NCI-H2196 treated with DMSO at 0.1 percent for 48 hours (cell line): ENCODE data around the gene VASP.
"Not testable (repeated sequence)": the region's sequence is repeated elsewhere in the genome, so short reads cannot be mapped to it uniquely, and the experiment has no call there.

Source experiments
- DNase-seq: peaks from one replicate; lab custom pipeline; 2025; ENCODE audit not compliant: unreplicated experiment; lab: John Stamatoyannopoulos, UW

The VASP gene

GRCh38 chr19:45496349-45496953 is 10.8 kb upstream of the VASP start:
- DNase-seq = no peak

DNA sequence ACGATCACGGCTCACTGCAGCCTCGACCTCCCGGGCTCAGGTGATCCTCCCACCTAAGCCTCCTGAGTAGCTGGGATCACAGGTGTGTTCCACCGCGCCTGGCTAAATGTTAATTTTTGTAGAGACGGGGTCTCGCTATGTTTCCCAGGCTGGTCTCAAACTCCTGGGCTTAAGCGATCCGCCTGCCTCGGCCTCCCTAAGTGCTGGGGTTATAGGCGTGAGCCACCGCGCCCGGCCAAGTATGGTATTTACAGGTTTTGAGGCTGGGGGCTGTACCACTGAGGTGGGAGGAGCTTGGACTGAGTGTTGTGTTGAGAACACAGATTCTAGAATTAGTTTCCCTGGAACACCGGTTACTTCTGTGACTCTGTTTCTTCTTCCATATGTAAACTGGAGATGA is 9.5 kb upstream of the VASP start:
- no peak for DNase-seq

- no peak for DNase-seq
These were observed 8.7 kb upstream of the VASP start, which contains the start of gene PPM1N for GRCh38 chr19:45498411-45499195. TSS of gene PPM1N (plus strand) at chr19:45498443. CDS start at chr19:45498473, 30 bp downstream.

DNA sequence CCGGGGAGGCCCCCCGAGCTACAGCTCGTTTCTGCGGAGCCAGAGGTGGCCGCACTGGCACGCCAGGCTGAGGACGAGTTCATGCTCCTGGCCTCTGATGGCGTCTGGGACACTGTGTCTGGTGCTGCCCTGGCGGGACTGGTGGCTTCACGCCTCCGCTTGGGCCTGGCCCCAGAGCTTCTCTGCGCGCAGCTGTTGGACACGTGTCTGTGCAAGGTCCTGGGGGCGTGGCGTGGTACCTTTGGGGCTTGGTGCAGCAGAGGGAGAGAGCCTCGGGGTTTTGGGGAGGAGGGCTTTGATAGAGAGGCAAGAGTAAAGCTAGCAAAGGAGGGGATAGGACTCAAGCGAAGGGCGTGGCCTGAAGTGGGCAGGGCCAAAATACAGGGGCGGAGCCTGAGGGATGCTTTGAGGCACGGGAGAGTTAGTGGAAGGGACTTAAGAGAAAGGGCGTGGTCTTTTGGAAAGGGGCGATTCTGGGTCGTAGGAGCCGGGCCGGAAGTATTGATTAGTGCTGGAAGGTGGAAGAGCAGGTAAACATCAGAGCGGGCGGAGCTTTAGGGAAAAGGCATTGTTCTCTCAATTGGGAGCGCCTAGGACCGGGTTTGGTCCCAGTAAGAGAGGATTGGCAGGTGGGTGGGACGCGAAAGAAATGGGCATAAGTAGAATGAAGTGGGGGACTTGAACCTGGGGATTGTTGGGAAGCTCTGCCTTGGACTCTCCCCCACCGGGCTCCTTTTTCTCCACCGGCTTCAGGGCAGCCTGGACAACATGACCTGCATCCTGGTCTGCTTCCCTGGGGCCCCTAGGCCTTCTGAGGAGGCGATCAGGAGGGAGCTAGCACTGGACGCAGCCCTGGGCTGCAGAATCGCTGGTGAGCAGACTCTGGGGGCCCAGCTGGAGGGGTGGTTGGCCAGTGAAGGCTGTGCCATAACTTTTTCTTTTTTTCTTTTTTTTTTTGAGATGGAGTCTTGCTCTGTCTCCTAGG is 7.8 kb upstream of the VASP start:
- DNase-seq = no peak

DNA sequence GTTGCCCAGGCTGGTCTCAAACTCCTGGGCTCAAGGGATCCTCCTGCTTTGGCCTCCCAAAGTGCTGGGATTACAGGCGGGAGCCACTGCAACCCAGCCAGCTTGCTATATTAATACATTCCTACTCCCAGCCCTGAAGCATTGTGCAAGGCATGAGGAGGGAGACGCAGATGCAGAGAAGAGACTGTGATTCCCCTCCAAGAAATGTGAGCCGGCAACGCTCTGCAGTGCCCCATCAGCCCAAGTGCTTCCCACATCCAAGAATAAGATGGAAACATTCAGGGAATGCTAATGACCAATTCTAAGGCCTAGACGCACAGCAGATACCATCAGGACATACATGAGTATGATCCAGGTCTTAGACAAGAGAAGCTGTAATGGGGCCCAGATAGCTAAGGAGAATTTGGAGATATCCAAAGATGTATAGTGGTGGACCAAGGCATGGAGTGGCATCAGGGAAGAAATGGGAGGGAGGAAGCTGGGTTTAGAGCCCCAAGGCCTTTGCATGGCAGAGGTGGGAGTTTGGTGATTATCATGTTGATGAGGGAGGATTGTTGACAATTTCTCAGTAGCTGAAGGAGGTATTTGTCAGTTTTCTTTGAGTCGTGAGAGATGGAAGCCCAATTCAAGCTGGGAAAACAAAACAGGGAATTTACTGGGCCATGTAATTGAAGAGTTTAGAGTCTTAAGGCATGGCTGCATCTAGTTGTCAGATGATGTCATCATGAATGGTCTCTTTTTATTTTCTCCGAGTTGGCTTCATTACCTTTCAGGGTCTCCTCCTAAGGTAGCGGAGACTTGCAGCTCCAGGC is 6.2 kb upstream of the VASP start:
- DNase-seq = no peak

- no peak for DNase-seq
These were observed 5.6 kb upstream of the VASP start for GRCh38 chr19:45501730-45502014.

GRCh38 chr19:45502111-45502510 is 5.2 kb upstream of the VASP start:
- DNase-seq = no peak

GRCh38 chr19:45503909-45504308 is 3.4 kb upstream of the VASP start:
- DNase-seq = no peak

DNA sequence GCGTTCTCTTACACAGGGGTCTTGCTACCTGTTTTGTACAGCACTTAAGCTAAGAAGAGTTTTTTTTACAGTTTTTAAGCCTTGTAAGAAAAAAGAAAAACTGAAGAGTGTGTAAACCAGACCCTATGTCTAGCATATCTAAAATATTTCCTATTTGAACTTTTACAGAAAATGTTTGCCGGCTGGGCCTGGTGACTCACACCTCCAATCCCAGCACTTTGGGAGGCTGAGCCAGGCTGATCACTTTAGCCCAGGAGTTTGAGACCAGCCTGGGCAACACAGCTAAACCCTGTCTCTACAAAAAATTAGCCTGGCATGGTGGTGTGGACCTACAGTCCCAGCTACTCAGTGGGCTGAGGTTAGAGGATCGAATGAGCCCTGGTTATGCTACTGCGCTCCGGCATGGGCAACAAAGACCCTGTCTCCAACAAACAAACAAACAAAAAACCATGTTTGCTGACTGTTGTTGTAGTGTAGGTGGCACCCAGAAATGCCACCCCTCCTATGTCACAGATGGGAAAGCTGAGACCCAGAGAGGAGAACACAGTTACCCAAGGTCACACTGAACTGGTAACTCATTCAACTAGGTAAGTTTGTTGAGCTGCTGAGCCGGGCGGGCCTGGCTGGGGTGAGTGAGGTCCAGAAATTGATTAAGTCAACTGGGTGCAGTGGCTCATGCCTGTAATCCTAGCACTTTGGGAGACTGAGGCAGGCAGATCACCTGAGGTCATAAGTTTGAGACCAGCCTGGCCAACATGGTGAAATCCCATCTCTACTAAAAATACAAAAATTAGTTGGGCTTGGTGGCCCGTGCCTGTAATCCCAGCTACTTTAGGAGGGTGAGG is 1.9 kb upstream of the VASP start:
- no peak for DNase-seq

GRCh38 chr19:45505996-45506245 is 1.4 kb upstream of the VASP start:
- DNase-seq = no peak

GRCh38 chr19:45506246-45506988 is 862 bp upstream of the VASP start:
- peak; percentile 74 for DNase-seq

- DNase-seq = no peak
These were observed 665 bp downstream of the VASP start for GRCh38 chr19:45507872-45508416.

DNA sequence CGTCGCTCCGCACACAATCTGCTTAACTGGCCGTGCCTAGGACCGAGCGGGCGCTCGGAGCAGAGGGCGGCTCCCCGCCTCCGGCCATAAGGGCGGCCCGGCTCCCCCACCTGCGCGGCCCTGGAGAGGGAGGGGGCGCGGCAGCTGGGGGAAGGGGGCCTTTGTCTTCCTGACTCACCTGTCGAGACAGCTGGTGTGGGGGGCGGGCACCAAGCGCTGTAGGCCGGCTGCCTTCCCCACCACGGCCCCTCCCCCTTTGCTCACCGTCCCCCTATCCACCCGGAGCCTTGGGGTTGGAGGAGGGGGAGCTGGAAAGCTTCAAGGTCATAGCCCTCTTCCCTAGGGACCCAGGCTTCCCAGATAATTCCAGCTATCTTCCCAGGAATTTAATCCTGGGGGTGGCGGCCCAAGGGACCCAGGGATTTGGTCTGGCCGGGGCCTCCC is 1.2 kb downstream of the VASP start:
- DNase-seq = no peak

DNA sequence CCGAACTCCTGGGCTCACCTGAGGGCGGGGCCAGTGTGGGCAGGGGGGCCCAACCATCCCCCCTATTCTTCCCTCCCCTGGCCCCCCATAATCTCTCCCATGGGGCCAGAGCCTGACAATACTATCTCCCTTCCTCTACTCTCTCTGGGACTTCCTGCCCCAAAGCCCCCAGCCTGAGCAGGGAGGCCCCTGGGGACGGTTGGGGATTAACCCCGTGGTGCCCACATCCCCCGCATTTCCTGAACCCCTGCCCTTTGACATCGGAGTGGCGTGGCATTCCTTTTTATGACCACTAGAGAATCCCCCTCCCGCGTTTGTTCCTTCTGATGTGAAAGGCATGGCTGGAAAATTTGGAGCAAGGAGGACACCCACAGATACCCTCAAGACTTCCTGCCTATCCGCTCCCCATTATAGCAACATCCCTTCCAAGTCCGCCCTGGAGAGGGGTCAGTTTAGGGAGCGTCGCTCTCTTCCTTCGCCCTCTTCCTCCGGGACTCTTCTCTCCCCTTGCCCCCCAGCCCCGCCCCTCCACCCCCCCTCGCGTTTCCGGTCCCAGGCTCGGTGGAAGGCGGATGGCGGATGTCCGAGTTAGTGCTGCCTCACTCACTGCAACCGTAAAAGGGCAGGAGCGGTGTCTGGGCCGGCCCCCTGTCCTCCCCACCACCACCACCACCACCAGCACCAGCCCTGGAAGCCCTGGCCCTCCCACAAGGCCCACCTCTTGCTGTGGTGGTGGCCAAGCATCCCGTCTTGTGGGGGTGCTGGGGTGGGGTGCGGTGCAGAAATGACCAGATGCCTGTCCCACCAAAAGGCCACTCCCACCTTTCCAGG is 1.8 kb downstream of the VASP start:
- peak; percentile 66 for DNase-seq

GRCh38 chr19:45509692-45510015 is 2.4 kb downstream of the VASP start:
- no peak for DNase-seq

DNA sequence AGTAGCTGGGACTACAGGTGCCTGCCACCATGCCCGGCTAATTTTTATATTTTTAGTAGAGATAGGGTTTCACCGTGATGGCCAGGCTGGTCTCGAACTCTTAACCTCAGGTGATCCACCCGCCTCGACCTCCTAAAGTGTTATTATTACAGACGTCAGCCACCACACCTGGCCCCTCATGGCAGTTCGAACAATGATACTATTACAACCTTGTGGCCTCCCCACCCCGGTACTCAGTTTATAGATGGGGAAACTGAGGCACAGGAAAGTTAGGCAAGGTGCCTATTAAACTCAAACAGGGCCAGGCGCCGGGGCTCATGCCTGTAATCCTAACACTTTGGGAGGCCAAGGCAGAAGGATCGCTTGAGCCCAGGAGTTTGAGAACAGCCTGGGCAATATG is 3.1 kb downstream of the VASP start:
- not testable (repeated sequence) for DNase-seq

GRCh38 chr19:45511074-45511473 is 3.8 kb downstream of the VASP start:
- no peak for DNase-seq

- no peak for DNase-seq
These were observed 5.7 kb downstream of the VASP start for GRCh38 chr19:45512881-45513483.
